ENCODE data around the gene CCDC27.

GRCh38 chr1:3814771-3815561 lies 62.7 kb downstream of the CCDC27 start:
- TF ChIP-seq, protein P1, sequence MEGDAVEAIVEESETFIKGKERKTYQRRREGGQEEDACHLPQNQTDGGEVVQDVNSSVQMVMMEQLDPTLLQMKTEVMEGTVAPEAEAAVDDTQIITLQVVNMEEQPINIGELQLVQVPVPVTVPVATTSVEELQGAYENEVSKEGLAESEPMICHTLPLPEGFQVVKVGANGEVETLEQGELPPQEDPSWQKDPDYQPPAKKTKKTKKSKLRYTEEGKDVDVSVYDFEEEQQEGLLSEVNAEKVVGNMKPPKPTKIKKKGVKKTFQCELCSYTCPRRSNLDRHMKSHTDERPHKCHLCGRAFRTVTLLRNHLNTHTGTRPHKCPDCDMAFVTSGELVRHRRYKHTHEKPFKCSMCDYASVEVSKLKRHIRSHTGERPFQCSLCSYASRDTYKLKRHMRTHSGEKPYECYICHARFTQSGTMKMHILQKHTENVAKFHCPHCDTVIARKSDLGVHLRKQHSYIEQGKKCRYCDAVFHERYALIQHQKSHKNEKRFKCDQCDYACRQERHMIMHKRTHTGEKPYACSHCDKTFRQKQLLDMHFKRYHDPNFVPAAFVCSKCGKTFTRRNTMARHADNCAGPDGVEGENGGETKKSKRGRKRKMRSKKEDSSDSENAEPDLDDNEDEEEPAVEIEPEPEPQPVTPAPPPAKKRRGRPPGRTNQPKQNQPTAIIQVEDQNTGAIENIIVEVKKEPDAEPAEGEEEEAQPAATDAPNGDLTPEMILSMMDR (IDR thresholded peaks at IDR 0.05) = no peak
- no peak for TF ChIP-seq POLR2A (IDR thresholded peaks at IDR 0.05)

All from right lobe of liver (tissue), 4 donors.